WTC11 (cell line): Measurements from ENCODE around the gene NTRK1. TPM values are rescaled to one million over a fixed set of nuclear protein-coding genes. Genes with fewer than 3 reads are reported as not detected.

Experiments
- ATAC-seq: fragments of 200-7000 bp; cut with Tn5 transposase; 2 replicates; pipeline ENCODE4 v1.10.0; 2021; ENCODE audit warnings: mild to moderate bottlenecking, moderate library complexity
- CTCF ChIA-PET: fragments of 300-600 bp; sonication (Branson Sonifier 250); formaldehyde crosslinking; loops from one replicate; lab custom pipeline; 2021; ENCODE audit warnings: antibody characterized with exemption; lab: Charles Lee
- POLR2A ChIA-PET: fragments of 350-600 bp; sonication (Branson Sonifier 250); formaldehyde crosslinking; loops from one replicate; lab custom pipeline; 2021; ENCODE audit warnings: antibody characterized with exemption; lab: Charles Lee
- DNase-seq: peaks from one replicate; pipeline ENCODE4 v3.0.0; 2021; ENCODE audit warnings: low spot score
- H3K27ac Mint-ChIP-seq: 2 replicates; pipeline ENCODE4 v1.8.0; 2021; ENCODE audit warnings: mixed read lengths
- H3K27me3 Mint-ChIP-seq: 2 replicates; pipeline ENCODE4 v1.8.0; 2021; ENCODE audit warnings: low read depth, mild to moderate bottlenecking, moderate library complexity, mixed read lengths
- H3K36me3 Mint-ChIP-seq: 2 replicates; pipeline ENCODE4 v1.8.0; 2021; ENCODE audit warnings: mixed read lengths
- H3K4me1 Mint-ChIP-seq: 2 replicates; pipeline ENCODE4 v1.8.0; 2022; ENCODE audit warnings: mixed read lengths
- H3K4me3 Mint-ChIP-seq: 2 replicates; pipeline ENCODE4 v1.8.0; 2021; ENCODE audit warnings: mild to moderate bottlenecking, moderate library complexity, mixed read lengths
- H3K9me3 Mint-ChIP-seq: 2 replicates; pipeline ENCODE4 v1.8.0; 2021; ENCODE audit warnings: mixed read lengths
- AFF4 ChIP-seq: sonication (generic); formaldehyde crosslinking; IDR thresholded peaks from 2 replicates; pipeline ENCODE4 v1.8.1; 2023; ENCODE audit warnings: mild to moderate bottlenecking, missing genetic modification reagents, borderline replicate concordance
- CREB1 ChIP-seq: sonication (generic); formaldehyde crosslinking; IDR thresholded peaks from 2 replicates; pipeline ENCODE4 v1.8.0; 2023; ENCODE audit warnings: mild to moderate bottlenecking, missing genetic modification reagents
- ETV6 ChIP-seq: sonication (generic); formaldehyde crosslinking; IDR thresholded peaks from 2 replicates; pipeline ENCODE4 v1.8.1; 2022; ENCODE audit warnings: mild to moderate bottlenecking, missing genetic modification reagents
- FOXP4 ChIP-seq: sonication (generic); formaldehyde crosslinking; IDR thresholded peaks from 2 replicates; pipeline ENCODE4 v1.8.0; 2022; ENCODE audit warnings: mild to moderate bottlenecking, missing genetic modification reagents
- GRHL2 ChIP-seq: fragments of 250-450 bp; sonication (Bioruptor Pico); IDR thresholded peaks from 2 replicates; pipeline ENCODE4 v1.8.0; 2022; ENCODE audit warnings: mild to moderate bottlenecking, moderate library complexity; ENCODE audit not compliant: insufficient replicate concordance, severe bottlenecking
- HMGXB4 ChIP-seq: sonication (generic); formaldehyde crosslinking; IDR thresholded peaks from 2 replicates; pipeline ENCODE4 v1.8.1; 2023; ENCODE audit warnings: mild to moderate bottlenecking, moderate library complexity, missing genetic modification reagents
- IRF2 ChIP-seq: sonication (generic); formaldehyde crosslinking; IDR thresholded peaks from 2 replicates; pipeline ENCODE4 v1.8.0; 2022; ENCODE audit warnings: low read depth, missing genetic modification reagents, borderline replicate concordance
- USF1 ChIP-seq: sonication (generic); formaldehyde crosslinking; IDR thresholded peaks from 2 replicates; pipeline ENCODE4 v1.8.0; 2022; ENCODE audit warnings: mild to moderate bottlenecking, missing genetic modification reagents
- ZNF121 ChIP-seq: sonication (generic); formaldehyde crosslinking; IDR thresholded peaks from 2 replicates; pipeline ENCODE4 v1.8.0; 2023; ENCODE audit warnings: missing genetic modification reagents
- ZNF423 ChIP-seq: fragments of 250-450 bp; sonication (Bioruptor Pico); IDR thresholded peaks from 2 replicates; pipeline ENCODE4 v2.1.2; 2022; ENCODE audit warnings: mild to moderate bottlenecking, moderate library complexity
- total RNA-seq: library from RNA; stranded (reverse); gene quantifications from 3 replicates; pipeline ENCODE4 v1.2.3, GENCODE V29; 2021
- TF ChIP-seq, protein P1 (sequence below): sonication (generic); formaldehyde crosslinking; IDR thresholded peaks from 2 replicates; pipeline ENCODE4 v1.8.1; 2023; ENCODE audit warnings: mild to moderate bottlenecking, missing genetic modification reagents, moderate library complexity
- TF ChIP-seq, protein P2 (sequence below): fragments of 200-600 bp; IDR thresholded peaks from 2 replicates; pipeline ENCODE4 v1.8.0; 2022; ENCODE audit warnings: antibody characterized with exemption

NTRK1 gene
- total RNA-seq, 1 experiment from 2014 or later, result 0.42 TPM

DNA sequence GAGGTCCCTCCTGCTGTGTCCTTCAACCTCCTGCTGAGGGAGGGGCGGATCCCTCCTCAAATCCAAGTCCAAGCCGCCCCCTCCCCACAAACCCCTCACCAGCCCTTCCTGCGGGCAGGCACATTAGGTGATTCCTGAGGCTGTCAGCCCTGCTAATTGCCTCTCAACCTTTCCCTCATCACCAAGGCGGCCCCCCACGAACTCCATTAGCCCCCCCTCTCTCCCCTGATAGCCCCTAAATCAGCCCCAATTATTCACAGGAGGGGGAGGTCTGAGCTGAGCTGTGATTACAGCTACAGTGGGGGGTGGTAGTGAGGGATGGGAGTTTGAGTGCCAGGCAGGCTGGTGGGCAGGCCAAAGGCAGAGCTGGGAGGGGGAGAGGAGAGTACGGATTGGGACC is 27.1 kb downstream of the NTRK1 start (continued):
- no peak for TF ChIP-seq ZNF121 (CRISPR knock-in tag)
- no peak for TF ChIP-seq AFF4 (CRISPR knock-in tag)
- no peak for TF ChIP-seq FOXP4

DNA sequence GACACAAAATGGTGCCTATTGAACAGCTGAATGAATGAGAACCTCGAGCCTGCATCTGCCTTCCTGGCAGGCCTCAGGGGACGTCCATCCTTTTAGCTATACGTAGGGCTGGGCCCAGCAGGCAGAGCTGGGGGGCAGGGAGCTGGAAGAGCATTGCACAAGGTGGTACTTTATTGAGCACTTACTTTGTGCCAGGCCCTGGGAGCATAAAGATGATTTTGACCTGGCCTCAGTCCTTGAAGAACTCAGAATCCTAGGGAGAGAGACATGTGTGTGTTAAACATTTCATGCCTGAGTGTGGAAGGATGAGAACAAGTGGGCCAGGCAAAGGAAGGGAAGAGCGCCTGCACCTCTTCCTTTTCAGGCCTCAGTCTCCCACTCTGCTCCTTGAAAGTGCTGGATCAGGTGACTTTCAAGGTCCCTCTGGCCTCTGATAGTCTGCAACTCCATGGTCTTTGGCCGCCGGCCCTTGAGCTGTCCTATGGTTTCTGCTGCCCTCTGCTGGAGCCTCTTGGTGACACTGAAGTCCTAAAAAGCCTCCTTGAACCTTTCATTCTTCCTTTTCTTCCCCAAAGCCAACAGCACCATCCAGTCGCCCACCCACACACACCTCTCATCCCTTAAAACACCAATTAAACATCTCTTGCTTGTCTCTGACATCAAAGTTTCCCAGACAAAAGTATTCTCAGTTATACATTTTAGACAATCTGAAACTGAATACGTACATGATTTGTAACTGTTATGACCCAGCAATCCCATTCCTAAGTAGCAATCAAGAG is 29.3 kb downstream of the NTRK1 start:
- ChIA-PET POLR2A (interaction anchor here (0.6 kb wide), 1 partner anchor 59 kb away, joined by 3 read pairs; no protein-coding TSS in a partner anchor), CTCF (interaction anchor here (0.5 to 13.3 kb wide), 27 partner anchors 9 to 433 kb away, joined by 3 to 233 read pairs (median 4); partner anchors contain the start of genes INSRR, ISG20L2, LRRC71 and METTL25B)
- no peak overlapping the region for H3K4me3 Mint-ChIP-seq
- H3K27ac Mint-ChIP-seq, result no peak overlapping the region
- peak; percentile 88 for DNase-seq
- H3K9me3 Mint-ChIP-seq, result no peaks in the 10 kb centered on the region
- no peaks in the 10 kb centered on the region for H3K36me3 Mint-ChIP-seq
- H3K4me1 Mint-ChIP-seq, result peaks cover 35% of the 10 kb centered on the region
- TF ChIP-seq USF1 (CRISPR knock-in tag) (peak; percentile 92), CREB1 (CRISPR knock-in tag) (no peak), ETV6 (CRISPR knock-in tag) (0 out of 2 replicates have a peak, but pooled peaks have one; percentile 30)
- TF ChIP-seq, protein P1, sequence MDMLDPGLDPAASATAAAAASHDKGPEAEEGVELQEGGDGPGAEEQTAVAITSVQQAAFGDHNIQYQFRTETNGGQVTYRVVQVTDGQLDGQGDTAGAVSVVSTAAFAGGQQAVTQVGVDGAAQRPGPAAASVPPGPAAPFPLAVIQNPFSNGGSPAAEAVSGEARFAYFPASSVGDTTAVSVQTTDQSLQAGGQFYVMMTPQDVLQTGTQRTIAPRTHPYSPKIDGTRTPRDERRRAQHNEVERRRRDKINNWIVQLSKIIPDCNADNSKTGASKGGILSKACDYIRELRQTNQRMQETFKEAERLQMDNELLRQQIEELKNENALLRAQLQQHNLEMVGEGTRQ, result peak; percentile 91
- TF ChIP-seq, protein P2, sequence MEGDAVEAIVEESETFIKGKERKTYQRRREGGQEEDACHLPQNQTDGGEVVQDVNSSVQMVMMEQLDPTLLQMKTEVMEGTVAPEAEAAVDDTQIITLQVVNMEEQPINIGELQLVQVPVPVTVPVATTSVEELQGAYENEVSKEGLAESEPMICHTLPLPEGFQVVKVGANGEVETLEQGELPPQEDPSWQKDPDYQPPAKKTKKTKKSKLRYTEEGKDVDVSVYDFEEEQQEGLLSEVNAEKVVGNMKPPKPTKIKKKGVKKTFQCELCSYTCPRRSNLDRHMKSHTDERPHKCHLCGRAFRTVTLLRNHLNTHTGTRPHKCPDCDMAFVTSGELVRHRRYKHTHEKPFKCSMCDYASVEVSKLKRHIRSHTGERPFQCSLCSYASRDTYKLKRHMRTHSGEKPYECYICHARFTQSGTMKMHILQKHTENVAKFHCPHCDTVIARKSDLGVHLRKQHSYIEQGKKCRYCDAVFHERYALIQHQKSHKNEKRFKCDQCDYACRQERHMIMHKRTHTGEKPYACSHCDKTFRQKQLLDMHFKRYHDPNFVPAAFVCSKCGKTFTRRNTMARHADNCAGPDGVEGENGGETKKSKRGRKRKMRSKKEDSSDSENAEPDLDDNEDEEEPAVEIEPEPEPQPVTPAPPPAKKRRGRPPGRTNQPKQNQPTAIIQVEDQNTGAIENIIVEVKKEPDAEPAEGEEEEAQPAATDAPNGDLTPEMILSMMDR, result peak; percentile 72
- TF ChIP-seq, all 79 proteins: peak for 4
- peak; percentile 36 for ATAC-seq
- H3K27me3 Mint-ChIP-seq, result peaks cover 74% of the 10 kb centered on the region

- H3K4me3 Mint-ChIP-seq, result peak overlapping the region; percentile 72
- ATAC-seq, result peak; percentile 78
- CTCF ChIA-PET, result interaction anchor here (0.6 to 13.3 kb wide), 37 partner anchors 9 to 806 kb away, joined by 3 to 233 read pairs (median 5); partner anchors contain the start of genes BCAN, CRABP2, HDGF and INSRR
- TF ChIP-seq FOXP4, result no peak
- TF ChIP-seq HMGXB4 (CRISPR knock-in tag), result peak; percentile 47; the same call in 1 of the 2 replicates
- no peak for TF ChIP-seq GRHL2
- no peak for TF ChIP-seq IRF2 (CRISPR knock-in tag)
- no peak for TF ChIP-seq ZNF423 (CRISPR knock-in tag)
Measured at GRCh38 chr1:156892190-156893047, 31.8 kb downstream of the NTRK1 start.

More at GRCh38 chr1:156892190-156893047, 31.8 kb downstream of the NTRK1 start:
- Mint-ChIP-seq H3K27me3 (peaks cover 76% of the 10 kb centered on the region), H3K9me3 (no peaks in the 10 kb centered on the region), H3K36me3 (no peaks in the 10 kb centered on the region), H3K4me1 (peaks cover 24% of the 10 kb centered on the region), H3K27ac (no peak overlapping the region)
- POLR2A ChIA-PET, result interaction anchor here (0.5 to 1.0 kb wide), 3 partner anchors 9 to 141 kb away, joined by 3 to 5 read pairs (median 4); partner anchors contain the start of gene HDGF
- DNase-seq, result peak; percentile 96
